ENCODE measurements around the gene NUAK1. TPM values are rescaled to one million over a fixed set of nuclear protein-coding genes. Genes with fewer than 3 reads are reported as not detected.

Gene NUAK1
- total RNA-seq, 2 donors from 2014 or later, result 14.0 to 16.8 TPM

GRCh38 chr12:106035421-106035820 is 103.3 kb downstream of the NUAK1 start:
- no peak for DNase-seq
- Histone ChIP-seq H3K9me3 (ENCODE audit: control insufficient read depth, low read length) (no peaks in the 10 kb centered on the region), H3K27me3 (ENCODE audit: control insufficient read depth, insufficient read depth, low read length, poor library complexity, severe bottlenecking) (no peaks in the 10 kb centered on the region), H3K4me3 (ENCODE audit: low read length) (no peak overlapping the region), H3K9ac (ENCODE audit: extremely low read depth, low read length, poor library complexity, severe bottlenecking) (no peak overlapping the region), H3K4me1 (ENCODE audit: control insufficient read depth, insufficient read depth, low read length) (peaks cover 7% of the 10 kb centered on the region), H3K27ac (ENCODE audit: low read depth, low read length) (no peak overlapping the region), H3K36me3 (ENCODE audit: control insufficient read depth, insufficient read depth, low read length) (no peaks in the 10 kb centered on the region)
- no peak overlapping the region for H3K27ac Mint-ChIP-seq
- peaks cover 25% of the 10 kb centered on the region for H3K4me1 Mint-ChIP-seq
- H3K27me3 Mint-ChIP-seq (ENCODE audit: insufficient read depth), result peaks cover 2% of the 10 kb centered on the region
- H3K9me3 Mint-ChIP-seq, result peaks cover 5% of the 10 kb centered on the region
- no peaks in the 10 kb centered on the region for H3K36me3 Mint-ChIP-seq (ENCODE audit: low read depth)
- no peak for TF ChIP-seq CTCF (conservative IDR thresholded peaks at IDR 0.05)
- WGBS, 2 experiments (ENCODE audit: insufficient coverage in 1 of 2, insufficient read length in 1 of 2), result 94% methylated on average over 5 of the region's 5 CpGs
- no peak overlapping the region for H3K4me3 Mint-ChIP-seq

DNA sequence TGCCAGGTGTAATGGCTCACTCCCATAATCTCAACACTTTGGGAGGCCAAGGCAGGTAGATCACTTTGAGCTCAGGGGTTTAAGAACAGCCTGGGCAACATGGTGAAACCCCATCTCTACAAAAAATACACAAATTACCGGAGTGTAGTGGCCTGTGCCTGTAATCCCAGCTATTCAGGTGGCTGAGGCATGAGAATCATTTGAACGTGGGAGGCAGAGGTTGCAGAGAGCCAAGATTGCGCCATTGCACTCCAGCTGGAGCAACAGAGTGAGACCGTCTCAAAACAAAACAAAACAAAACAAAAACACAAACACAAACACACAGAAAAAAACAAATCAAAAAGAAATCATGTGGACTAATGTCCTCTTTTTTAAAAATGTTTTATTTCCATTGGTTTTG is 104.4 kb downstream of the NUAK1 start:
- no peak for TF ChIP-seq CTCF (conservative IDR thresholded peaks at IDR 0.05)
- Mint-ChIP-seq H3K4me1 (peaks cover 33% of the 10 kb centered on the region), H3K36me3 (ENCODE audit: low read depth) (no peaks in the 10 kb centered on the region), H3K9me3 (peaks cover 5% of the 10 kb centered on the region), H3K4me3 (no peak overlapping the region), H3K27ac (no peak overlapping the region), H3K27me3 (ENCODE audit: insufficient read depth) (peaks cover 2% of the 10 kb centered on the region)
- Histone ChIP-seq H3K4me1 (ENCODE audit: control insufficient read depth, insufficient read depth, low read length) (peaks cover 15% of the 10 kb centered on the region), H3K4me3 (ENCODE audit: low read length) (no peak overlapping the region), H3K36me3 (ENCODE audit: control insufficient read depth, insufficient read depth, low read length) (no peaks in the 10 kb centered on the region), H3K9ac (ENCODE audit: extremely low read depth, low read length, poor library complexity, severe bottlenecking) (no peak overlapping the region), H3K27me3 (ENCODE audit: control insufficient read depth, insufficient read depth, low read length, poor library complexity, severe bottlenecking) (no peaks in the 10 kb centered on the region), H3K9me3 (ENCODE audit: control insufficient read depth, low read length) (no peaks in the 10 kb centered on the region), H3K27ac (ENCODE audit: low read depth, low read length) (no peak overlapping the region)
- DNase-seq, result no peak
- 95 to 100% methylated on average over 2 to 4 of the region's 4 CpGs for WGBS, 2 experiments (ENCODE audit: insufficient coverage in 1 of 2, insufficient read length in 1 of 2)

GRCh38 chr12:106033161-106033675 is 105.5 kb downstream of the NUAK1 start:
- no peak for TF ChIP-seq CTCF (conservative IDR thresholded peaks at IDR 0.05)
- no peak overlapping the region for H3K27ac ChIP-seq (ENCODE audit: low read depth, low read length)

More at GRCh38 chr12:106033161-106033675, 105.5 kb downstream of the NUAK1 start:
- WGBS, 2 experiments (ENCODE audit: insufficient coverage in 1 of 2, insufficient read length in 1 of 2), result 91 to 93% methylated on average over 4 of the region's 4 CpGs
- Histone ChIP-seq H3K27me3 (ENCODE audit: control insufficient read depth, insufficient read depth, low read length, poor library complexity, severe bottlenecking) (no peaks in the 10 kb centered on the region), H3K4me1 (ENCODE audit: control insufficient read depth, insufficient read depth, low read length) (peaks cover 15% of the 10 kb centered on the region), H3K36me3 (ENCODE audit: control insufficient read depth, insufficient read depth, low read length) (no peaks in the 10 kb centered on the region), H3K9ac (ENCODE audit: extremely low read depth, low read length, poor library complexity, severe bottlenecking) (no peak overlapping the region), H3K4me3 (ENCODE audit: low read length) (no peak overlapping the region), H3K9me3 (ENCODE audit: control insufficient read depth, low read length) (no peaks in the 10 kb centered on the region)
- Mint-ChIP-seq H3K4me1 (peaks cover 33% of the 10 kb centered on the region), H3K9me3 (peaks cover 5% of the 10 kb centered on the region), H3K4me3 (no peak overlapping the region), H3K27ac (peak overlapping the region; percentile 24), H3K36me3 (ENCODE audit: low read depth) (no peaks in the 10 kb centered on the region), H3K27me3 (ENCODE audit: insufficient read depth) (peaks cover 2% of the 10 kb centered on the region)
- no peak for DNase-seq

Data from endodermal cell (in vitro differentiated cells).